ENCODE measurements around the gene PSAT1. TPM values are rescaled to one million over a fixed set of nuclear protein-coding genes. Genes with fewer than 3 reads are reported as not detected.

The PSAT1 gene
- 3.4 and 6.5 TPM in 2 replicates for total RNA-seq

GRCh38 chr9:78296893-78297671 lies at the start of gene PSAT1:
TSS of gene PSAT1 (plus strand) at chr9:78297125. CDS start at chr9:78297211, 86 bp downstream.

Other genes with a start within 250 kb of the PSAT1 start
- gene CEP78, start 61.0 kb upstream of the PSAT1 start, total RNA-seq: 6.1 and 13.2 TPM in 2 replicates

Measured in dermis lymphatic vessel endothelial cell (primary cell).